Measurements from ENCODE around the gene DAPK1. TPM values are rescaled to one million over a fixed set of nuclear protein-coding genes. Genes with fewer than 3 reads are reported as not detected.

The DAPK1 gene
- total RNA-seq, 1 experiment from 2014 or later = 19.7 TPM

DNA sequence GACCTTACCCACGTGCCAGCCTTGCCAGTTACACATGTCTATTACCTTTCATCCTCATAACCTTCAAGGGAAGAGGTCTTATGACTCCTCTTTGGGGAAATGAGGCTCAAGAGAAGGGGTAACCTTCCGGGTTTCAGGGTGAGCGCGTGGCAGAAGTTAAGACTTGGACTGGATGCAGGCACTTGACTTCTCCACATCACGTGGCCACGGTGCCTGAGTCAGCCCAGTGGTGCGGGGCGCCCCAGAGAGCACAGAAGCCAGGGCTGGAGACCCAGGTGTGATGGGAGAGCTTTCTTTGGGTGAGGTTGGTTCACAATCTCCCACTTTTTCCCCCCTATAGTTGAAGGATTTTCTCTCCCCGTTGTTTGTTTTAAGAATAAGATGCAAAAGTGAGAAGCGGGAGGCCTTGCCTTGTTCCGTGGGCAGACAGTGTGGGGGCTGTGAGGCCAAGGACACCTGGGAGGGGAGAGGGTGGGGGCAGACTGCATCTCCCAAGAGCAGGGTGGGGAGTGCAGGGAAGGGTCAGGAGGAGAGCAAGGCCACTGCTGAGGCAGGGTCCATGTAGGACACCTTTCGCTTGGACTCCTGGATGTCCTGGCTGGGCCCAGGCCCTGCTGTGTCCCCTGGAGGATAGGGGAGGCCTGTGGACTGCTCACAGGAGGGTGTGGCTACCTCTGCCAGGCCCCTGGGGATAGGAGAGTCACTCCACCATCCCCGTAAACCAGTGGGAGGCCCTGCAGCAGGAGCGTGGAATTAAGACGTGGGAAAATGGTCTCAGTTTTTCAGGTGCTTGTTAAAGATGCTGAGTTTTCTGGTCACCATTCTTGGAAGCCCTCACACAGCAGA is 138.2 kb downstream of the DAPK1 start:
- no peak for TF ChIP-seq CTCF (IDR thresholded peaks at IDR 0.05; ENCODE audit: unreplicated experiment)
- intact Hi-C loops (cut with micrococcal nuclease) = no loop called here
- H3K27ac Mint-ChIP-seq (ENCODE audit: low read depth, unreplicated experiment) = no peak overlapping the region
- H3K4me3 Mint-ChIP-seq (ENCODE audit: unreplicated experiment) = no peak overlapping the region
- no TSS peak for BruUV-seq (replicated peaks)
- ChIA-PET POLR2A (no interaction called here), CTCF (interaction anchor here (0.7 to 1.0 kb wide), 2 partner anchors 107 to 382 kb away, joined by 3 read pairs; no protein-coding TSS in a partner anchor)
- no peaks in the 10 kb centered on the region for H3K9me3 Mint-ChIP-seq (ENCODE audit: unreplicated experiment)
- peaks cover 16% of the 10 kb centered on the region for H3K36me3 Mint-ChIP-seq (ENCODE audit: insufficient read depth, unreplicated experiment)
- DNase-seq (ENCODE audit: unreplicated experiment) = no peak
- H3K27me3 Mint-ChIP-seq (ENCODE audit: insufficient read depth, unreplicated experiment) = no peaks in the 10 kb centered on the region
- H3K4me1 Mint-ChIP-seq (ENCODE audit: insufficient read depth, unreplicated experiment) = peaks cover 15% of the 10 kb centered on the region

- no TSS peak for BruUV-seq (replicated peaks)
- H3K27me3 Mint-ChIP-seq (ENCODE audit: insufficient read depth, unreplicated experiment) = no peaks in the 10 kb centered on the region
- CTCF ChIA-PET = no interaction called here
- TF ChIP-seq CTCF (IDR thresholded peaks at IDR 0.05; ENCODE audit: unreplicated experiment) = no peak
- peaks cover 21% of the 10 kb centered on the region for H3K36me3 Mint-ChIP-seq (ENCODE audit: insufficient read depth, unreplicated experiment)
- DNase-seq (ENCODE audit: unreplicated experiment) = no peak
- intact Hi-C loops (cut with micrococcal nuclease) = no loop called here
- POLR2A ChIA-PET = no interaction called here
- H3K27ac Mint-ChIP-seq (ENCODE audit: low read depth, unreplicated experiment) = no peak overlapping the region
- H3K4me3 Mint-ChIP-seq (ENCODE audit: unreplicated experiment) = no peak overlapping the region
- no peaks in the 10 kb centered on the region for H3K9me3 Mint-ChIP-seq (ENCODE audit: unreplicated experiment)
- H3K4me1 Mint-ChIP-seq (ENCODE audit: insufficient read depth, unreplicated experiment) = peaks cover 16% of the 10 kb centered on the region
These were observed 140.6 kb downstream of the DAPK1 start for GRCh38 chr9:87638292-87638691.

GRCh38 chr9:87639949-87640348 is 142.3 kb downstream of the DAPK1 start:
- H3K9me3 Mint-ChIP-seq (ENCODE audit: unreplicated experiment) = no peaks in the 10 kb centered on the region
- H3K27ac Mint-ChIP-seq (ENCODE audit: low read depth, unreplicated experiment) = no peak overlapping the region
- H3K36me3 Mint-ChIP-seq (ENCODE audit: insufficient read depth, unreplicated experiment) = peaks cover 21% of the 10 kb centered on the region
- BruUV-seq (replicated peaks) = no TSS peak
- H3K4me3 Mint-ChIP-seq (ENCODE audit: unreplicated experiment) = no peak overlapping the region
- peaks cover 16% of the 10 kb centered on the region for H3K4me1 Mint-ChIP-seq (ENCODE audit: insufficient read depth, unreplicated experiment)
- TF ChIP-seq CTCF (IDR thresholded peaks at IDR 0.05; ENCODE audit: unreplicated experiment) = no peak
- H3K27me3 Mint-ChIP-seq (ENCODE audit: insufficient read depth, unreplicated experiment) = no peaks in the 10 kb centered on the region
- ChIA-PET CTCF (interaction anchor here (0.6 kb wide), 1 partner anchor 707 kb away, joined by 3 read pairs; no protein-coding TSS in a partner anchor), POLR2A (no interaction called here)
- DNase-seq (ENCODE audit: unreplicated experiment) = no peak
- intact Hi-C loops (cut with micrococcal nuclease) = no loop called here

GRCh38 chr9:87640385-87640795 is 142.7 kb downstream of the DAPK1 start:
- Mint-ChIP-seq H3K9me3 (ENCODE audit: unreplicated experiment) (no peaks in the 10 kb centered on the region), H3K36me3 (ENCODE audit: insufficient read depth, unreplicated experiment) (peaks cover 21% of the 10 kb centered on the region), H3K27me3 (ENCODE audit: insufficient read depth, unreplicated experiment) (no peaks in the 10 kb centered on the region), H3K27ac (ENCODE audit: low read depth, unreplicated experiment) (no peak overlapping the region), H3K4me1 (ENCODE audit: insufficient read depth, unreplicated experiment) (peaks cover 16% of the 10 kb centered on the region), H3K4me3 (ENCODE audit: unreplicated experiment) (no peak overlapping the region)
- peak; percentile 78 for DNase-seq (ENCODE audit: unreplicated experiment)
- ChIA-PET POLR2A (no interaction called here), CTCF (interaction anchor here (0.6 to 0.8 kb wide), 3 partner anchors 104 to 707 kb away, joined by 3 read pairs; no protein-coding TSS in a partner anchor)
- intact Hi-C loops (cut with micrococcal nuclease) = no loop called here
- BruUV-seq (replicated peaks) = no TSS peak
- no peak for TF ChIP-seq CTCF (IDR thresholded peaks at IDR 0.05; ENCODE audit: unreplicated experiment)

All from MCF 10A (cell line).